OCI-M1 (cell line): Measurements from ENCODE around the gene KLHL24.
"Not testable (repeated sequence)": the region's sequence is repeated elsewhere in the genome, so short reads cannot be mapped to it uniquely, and the experiment has no call there.

Experiments used
- DNase-seq: peaks from one replicate; lab custom pipeline; 2025; lab: John Stamatoyannopoulos, UW

KLHL24 gene

GRCh38 chr3:183635431-183636220 lies at the start of gene KLHL24:
KLHL24 (plus strand) TSS chr3:183635623; CDS start chr3:183650357, 14,734 bp downstream.
- peak; percentile 90 for DNase-seq

DNA sequence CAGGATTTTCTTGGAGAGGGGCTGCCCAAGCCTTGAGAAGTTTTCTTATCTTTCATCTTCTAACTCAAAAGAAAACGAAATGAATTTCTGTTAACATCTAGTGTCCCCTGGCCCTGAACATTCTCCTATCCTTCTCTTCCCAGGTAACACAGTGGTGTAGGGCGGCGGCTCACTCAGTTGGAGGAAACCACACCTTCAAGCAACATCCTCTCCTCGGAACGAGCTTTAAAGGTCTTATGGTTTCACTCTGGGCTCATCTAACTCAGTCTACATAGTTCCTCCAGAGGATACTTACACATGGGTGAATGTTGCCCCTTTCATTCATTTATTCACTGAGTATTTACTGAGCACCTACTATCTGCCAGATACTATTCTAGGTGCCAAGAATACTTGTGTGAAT lies 48.9 kb upstream of the KLHL24 start:
- DNase-seq, result no peak

DNA sequence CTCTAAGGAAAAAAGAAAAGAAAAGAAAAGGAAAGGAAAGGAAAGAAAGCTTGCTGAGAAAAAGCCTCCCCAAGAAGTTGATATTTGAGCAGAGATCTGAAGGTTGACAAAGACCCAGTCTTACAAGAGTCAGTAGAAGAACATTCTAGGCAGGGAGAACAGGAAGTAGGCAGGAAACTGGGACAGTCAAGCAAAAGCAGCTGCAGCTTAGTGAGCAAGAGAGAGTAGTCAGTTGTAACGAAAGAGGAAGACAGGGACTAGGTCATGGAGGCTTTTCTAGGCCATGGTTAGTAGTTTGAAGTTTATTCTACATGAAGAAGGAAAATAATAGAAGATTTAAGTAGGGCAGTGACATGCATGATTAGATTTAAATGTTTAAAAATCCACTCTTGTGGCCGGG lies 48.1 kb upstream of the KLHL24 start:
- no peak for DNase-seq

GRCh38 chr3:183590442-183590841 lies 45.0 kb upstream of the KLHL24 start:
- DNase-seq, result no peak

DNA sequence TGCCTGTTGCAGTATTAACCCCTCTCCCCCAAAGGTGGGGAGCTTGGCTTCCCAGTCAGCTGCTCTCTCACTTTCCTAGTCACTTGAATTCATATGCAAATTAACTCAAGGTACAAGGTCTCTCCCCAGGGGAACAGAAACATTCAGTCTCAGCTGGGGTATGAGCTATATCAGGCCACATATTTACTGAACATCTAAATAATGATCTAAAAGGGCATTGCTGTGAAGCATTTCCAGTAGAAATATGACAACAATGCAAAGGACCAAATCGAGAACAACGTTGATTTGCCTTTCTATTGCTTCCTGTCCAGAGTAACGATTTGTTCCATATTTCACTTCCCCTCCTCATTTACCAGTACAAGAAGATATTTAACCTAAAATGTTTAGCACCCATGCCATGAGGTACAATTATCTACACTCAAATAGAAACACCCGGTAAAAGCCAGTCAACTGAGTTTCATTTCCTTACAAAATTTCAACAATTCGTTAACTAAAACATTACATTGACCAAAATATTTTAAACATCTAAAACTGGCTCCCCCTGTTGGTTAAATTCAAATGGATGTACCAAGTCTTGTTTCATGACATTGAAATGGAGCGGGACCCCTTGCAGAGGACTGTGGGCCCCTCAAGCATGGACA lies 43.4 kb upstream of the KLHL24 start:
- peak; percentile 14 for DNase-seq

DNA sequence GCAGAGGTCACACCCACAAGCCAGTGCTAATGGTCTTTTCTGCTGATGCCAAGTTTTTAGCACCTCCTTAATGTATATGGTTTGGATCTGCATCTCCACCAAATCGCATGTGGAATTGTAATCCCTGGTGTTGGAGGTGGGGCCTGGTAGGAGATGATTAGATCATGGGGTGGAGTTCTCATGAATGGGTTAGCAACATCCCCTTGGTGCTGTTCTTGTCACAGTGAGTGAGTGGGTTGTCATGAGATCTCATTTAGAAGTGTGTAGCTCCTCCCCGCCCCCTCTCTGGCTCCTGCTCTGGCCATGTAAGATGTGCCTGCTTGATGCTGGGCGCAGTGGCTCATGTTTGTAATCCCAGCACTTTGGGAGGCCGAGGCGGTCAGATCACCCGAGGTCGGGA lies 42.6 kb upstream of the KLHL24 start:
- DNase-seq, result no peak

GRCh38 chr3:183594636-183595035 lies 40.8 kb upstream of the KLHL24 start:
- no peak for DNase-seq

DNA sequence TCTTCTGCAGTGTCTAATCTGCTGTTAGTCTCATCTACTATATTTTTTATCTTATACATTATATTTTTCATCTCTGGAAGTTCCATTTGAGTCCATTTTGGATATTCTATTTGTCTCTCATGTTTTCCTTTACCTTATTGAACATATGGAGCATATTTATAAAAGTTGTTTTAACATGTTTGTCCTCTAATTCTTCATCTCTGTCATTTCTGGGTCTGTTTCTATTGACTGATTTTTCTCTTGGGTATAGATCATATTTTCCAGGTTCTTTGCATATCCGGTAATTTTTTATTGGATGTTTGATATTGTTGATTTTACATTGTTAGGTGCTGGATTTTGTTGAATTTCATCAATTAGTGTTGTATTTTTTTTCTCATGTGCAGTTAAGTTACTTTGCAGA lies 37.5 kb upstream of the KLHL24 start:
- DNase-seq, result no peak

DNA sequence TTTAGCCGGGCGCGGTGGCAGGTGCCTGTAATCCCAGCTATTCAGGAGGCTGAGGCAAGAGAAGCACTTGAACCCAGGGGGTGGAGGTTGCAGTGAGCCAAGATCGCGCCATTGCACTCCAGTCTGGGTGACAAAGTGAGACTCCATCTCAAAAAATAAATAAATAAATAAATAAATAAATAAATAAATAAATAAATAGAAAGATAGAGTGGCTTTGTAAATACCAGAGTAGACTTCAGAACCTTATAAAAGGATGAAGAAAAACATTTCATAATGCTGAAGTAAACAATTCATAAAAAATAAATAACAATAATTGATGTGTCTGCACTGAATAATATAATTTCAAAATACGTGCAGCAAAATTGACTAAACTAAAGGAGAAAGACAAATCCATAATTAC lies 24.1 kb upstream of the KLHL24 start:
- not testable (repeated sequence) for DNase-seq

DNA sequence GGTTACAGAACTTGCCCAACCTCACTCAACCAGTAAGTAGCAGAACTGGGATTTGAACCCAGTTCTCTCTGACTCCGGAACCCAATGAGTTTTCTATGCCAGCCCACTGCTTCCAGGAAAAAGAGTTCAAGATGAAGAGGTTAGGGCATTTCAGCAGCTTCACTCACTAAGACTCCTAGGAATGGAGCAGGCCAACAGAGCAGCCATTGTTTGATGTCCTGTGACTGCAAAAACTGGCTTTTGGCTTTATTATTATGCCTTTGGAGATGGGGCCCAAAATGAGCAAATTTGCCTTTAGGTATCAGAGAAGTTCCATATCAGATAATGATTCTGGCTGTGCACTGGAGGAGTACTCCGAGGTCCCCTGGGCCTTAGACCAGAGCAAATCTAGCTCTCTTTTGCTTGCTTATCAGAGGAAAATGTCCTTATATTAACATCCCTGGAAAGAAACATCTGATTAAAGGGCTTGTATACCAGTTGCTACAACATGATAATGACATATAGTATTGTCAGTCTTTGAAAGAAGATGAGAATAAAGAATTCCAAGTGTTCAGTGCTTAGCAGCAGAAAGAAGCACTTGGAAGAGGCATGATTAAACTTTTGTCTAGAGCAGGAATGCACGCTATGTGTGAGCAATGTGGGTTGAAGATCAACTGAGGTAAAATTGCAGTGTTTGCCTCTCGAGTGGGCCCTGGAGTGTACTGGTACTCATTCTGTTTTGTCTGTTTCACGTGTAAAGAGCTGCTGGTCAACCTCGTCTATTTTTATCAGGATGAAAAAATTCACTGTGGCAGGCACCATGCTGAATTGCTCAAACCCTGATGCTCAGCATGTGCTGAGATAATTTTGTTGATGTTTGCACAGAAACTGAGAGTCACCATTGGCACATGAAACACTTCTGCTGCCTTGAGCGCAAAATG lies 21.8 kb upstream of the KLHL24 start:
- DNase-seq, result no peak

- no peak for DNase-seq
These were observed 16.9 kb upstream of the KLHL24 start for GRCh38 chr3:183618542-183618941.

GRCh38 chr3:183619010-183619409 lies 16.4 kb upstream of the KLHL24 start:
- DNase-seq, result no peak

DNA sequence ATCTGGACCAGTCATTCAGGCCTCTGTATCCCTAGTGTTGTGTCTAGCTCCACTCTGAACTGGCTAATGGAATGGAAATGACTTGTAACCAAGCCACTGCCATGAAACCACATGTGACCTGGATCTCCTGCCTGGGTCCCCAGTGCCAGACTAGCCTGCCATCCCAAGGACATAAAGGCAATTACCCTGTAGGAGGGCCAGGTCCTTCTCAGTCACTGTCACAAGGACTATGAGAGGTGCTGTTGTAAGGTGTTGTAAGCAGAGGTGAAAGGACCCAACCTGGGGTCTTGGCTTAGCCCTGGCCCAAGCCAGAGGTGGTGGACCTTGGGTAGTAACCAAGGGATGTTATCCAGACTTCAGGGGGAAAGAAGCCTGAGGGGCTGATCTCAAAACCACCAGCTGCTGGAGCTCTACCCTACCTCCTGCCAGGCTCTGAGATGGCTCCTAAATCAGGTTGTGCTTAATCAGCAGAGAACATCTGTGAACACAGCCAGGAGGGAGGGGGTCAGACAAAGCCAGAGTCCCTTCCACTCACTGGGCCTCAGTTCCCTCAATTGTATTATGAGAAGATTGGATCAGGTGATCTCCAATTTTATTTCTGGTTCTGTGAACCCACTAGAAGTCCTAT lies 15.7 kb upstream of the KLHL24 start:
- DNase-seq, result no peak

GRCh38 chr3:183620252-183620628 lies 15.2 kb upstream of the KLHL24 start:
- no peak for DNase-seq

DNA sequence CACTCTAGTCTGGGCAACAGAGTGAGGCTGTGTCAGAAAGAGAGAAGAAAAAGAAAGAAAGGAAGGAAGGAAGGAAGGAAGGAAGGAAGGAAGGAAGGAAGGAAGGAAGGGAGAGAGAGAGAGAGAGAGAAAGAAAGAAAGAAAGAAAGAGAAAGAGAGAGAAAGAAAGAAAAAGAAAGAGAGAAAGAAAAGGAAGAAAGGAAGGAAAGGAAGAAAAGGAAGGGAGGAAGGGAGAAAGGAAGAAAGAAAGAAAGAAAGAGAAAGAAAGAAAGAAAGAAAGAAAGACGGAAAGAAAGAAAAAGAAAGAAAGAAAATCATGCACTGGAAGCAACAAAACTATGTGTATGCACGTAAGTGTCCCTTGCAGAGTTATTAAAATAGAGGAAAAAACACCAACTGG lies 12.9 kb upstream of the KLHL24 start:
- DNase-seq, result not testable (repeated sequence)

GRCh38 chr3:183626877-183627594 lies 8.4 kb upstream of the KLHL24 start:
- no peak for DNase-seq

- no peak for DNase-seq
These were observed 5.7 kb upstream of the KLHL24 start for GRCh38 chr3:183629546-183630301.

DNA sequence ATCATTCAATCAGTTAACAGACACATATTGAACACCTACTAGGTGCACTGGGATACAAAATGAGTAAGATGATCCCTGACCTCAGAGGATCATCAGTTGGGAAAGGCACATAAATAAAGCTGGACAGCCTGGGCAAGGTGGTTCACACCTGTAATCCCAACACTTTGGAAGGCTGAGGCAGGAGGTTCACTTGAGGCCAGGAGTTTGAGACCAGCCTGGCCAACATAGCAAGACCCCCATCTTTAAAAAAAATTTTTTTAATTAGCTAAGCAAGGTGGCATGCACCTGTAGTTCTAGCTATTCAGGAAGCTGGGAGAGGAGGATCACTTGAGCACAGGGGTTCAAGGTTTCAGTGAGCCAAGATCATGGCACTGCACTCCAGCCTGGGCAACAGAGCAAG lies 3.7 kb upstream of the KLHL24 start:
- no peak for DNase-seq

DNA sequence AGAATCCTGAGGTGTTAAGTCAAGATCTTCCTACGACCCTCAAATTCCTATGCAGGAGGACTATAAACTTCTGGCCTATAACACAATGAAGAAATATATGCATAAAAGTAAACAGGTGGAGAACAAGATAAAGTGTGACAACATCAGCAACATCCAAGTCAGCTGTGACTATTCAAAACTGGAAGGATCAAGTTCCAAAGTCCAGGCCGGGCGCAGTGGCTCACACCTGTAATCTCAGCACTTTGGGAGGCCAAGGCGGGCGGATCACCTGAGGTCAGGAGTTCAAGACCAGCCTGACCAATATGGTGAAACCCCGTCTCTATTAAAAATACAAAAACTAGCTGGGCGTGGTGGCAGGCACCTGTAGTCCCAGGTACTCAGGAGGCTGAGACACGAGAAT lies 2.7 kb upstream of the KLHL24 start:
- DNase-seq, result not testable (repeated sequence)

GRCh38 chr3:183634707-183635106 lies 716 bp upstream of the KLHL24 start:
- no peak for DNase-seq

DNA sequence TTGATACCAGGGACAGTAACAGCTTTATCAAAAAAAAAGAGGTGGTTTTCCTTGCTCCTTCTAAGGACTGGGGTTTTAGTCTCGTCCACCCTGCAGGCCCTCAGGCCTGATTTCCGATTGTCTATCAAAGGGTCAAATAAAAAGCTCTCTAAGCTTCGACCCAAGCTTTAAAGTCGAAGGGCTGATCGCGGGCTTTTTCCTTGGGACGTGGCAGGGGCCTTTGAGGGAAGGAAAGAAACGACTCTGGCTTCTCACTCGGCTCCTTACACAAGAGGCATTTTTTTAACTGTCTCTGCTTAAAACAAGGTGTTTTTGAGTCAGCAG lies 354 bp upstream of the KLHL24 start:
- DNase-seq, result no peak
